Endothelial cell of umbilical vein (primary cell): ENCODE data around the gene MYO7B. TPM values are rescaled to one million over a fixed set of nuclear protein-coding genes. Genes with fewer than 3 reads are reported as not detected.

Experiments used
- BruUV-seq: library from RNA; stranded (reverse); fragments of 400-500 nt; replicated peaks from 2 replicates; lab custom pipeline; 2021; lab: Mats Ljungman, UMichigan
- CTCF ChIA-PET: fragments of 300-600, 350-600 bp; sonication (Branson Sonifier 250); formaldehyde crosslinking; loops from one replicate; lab custom pipeline; 2021; ENCODE audit warnings: antibody characterized with exemption, inconsistent platforms; lab: Charles Lee
- POLR2A ChIA-PET: fragments of 300-600, 350-600 bp; sonication (Branson Sonifier 250); formaldehyde crosslinking; loops from one replicate; lab custom pipeline; 2021; ENCODE audit warnings: antibody characterized with exemption, inconsistent platforms; lab: Charles Lee
- DNase-seq: peaks from one replicate; pipeline ENCODE4 v3.0.0-alpha.2; 2011; ENCODE audit warnings: low read depth, low spot score
- FAIRE-seq: peaks from 2 replicates; lab custom pipeline; 2011; peaks lifted over from hg19 to GRCh38; lab: Jason Lieb, UNC
- H2AFZ ChIP-seq: 2 replicates; pipeline ENCODE4 v1.6.0; 2012; ENCODE audit warnings: low read depth, low read length, control low read depth, inconsistent platforms
- H3K27ac ChIP-seq: 2 replicates; pipeline ENCODE4 v1.5.1; 2011; ENCODE audit warnings: low read depth, mild to moderate bottlenecking, control low read depth, low read length, moderate library complexity; ENCODE audit not compliant: insufficient read depth
- H3K27me3 ChIP-seq, 2 experiments: 2 replicates each; pipeline versions ENCODE4 v1.6.0 to v1.6.1; 2011; ENCODE audit warnings: low read length in 2 of 2, mixed read lengths in 1 of 2; ENCODE audit not compliant: control insufficient read depth in 2 of 2, insufficient read depth in 2 of 2
- H3K36me3 ChIP-seq, 2 experiments: 2 replicates in 1 of 2; 3 replicates in 1 of 2; pipeline ENCODE4 v1.5.1; 2011; ENCODE audit warnings: low read length in 2 of 2, mild to moderate bottlenecking in 1 of 2, moderate library complexity in 1 of 2; ENCODE audit not compliant: control insufficient read depth in 2 of 2, insufficient read depth in 2 of 2; ENCODE audit errors: extremely low read depth in 1 of 2
- H3K4me1 ChIP-seq: 3 replicates; pipeline ENCODE4 v1.5.1; 2011; ENCODE audit warnings: mild to moderate bottlenecking, low read length; ENCODE audit not compliant: control insufficient read depth, insufficient read depth; ENCODE audit errors: extremely low read depth
- H3K4me2 ChIP-seq: 2 replicates; pipeline ENCODE4 v1.6.1; 2011; ENCODE audit warnings: low read length, control low read depth, mixed read lengths; ENCODE audit not compliant: insufficient read depth
- H3K4me3 ChIP-seq, 3 experiments: fragments of 200-600 bp in 1 of 3; sonication (generic), shearing (Covaris generic) in 1 of 3; replicated peaks in 1 of 3; 2 replicates each; pipeline ENCODE4 v1.5.1; 2011 to 2016; ENCODE audit warnings: control low read depth in 3 of 3, low read length in 3 of 3, mild to moderate bottlenecking in 2 of 3, inconsistent platforms in 1 of 3, low read depth in 1 of 3, moderate library complexity in 1 of 3; ENCODE audit not compliant: insufficient read depth in 1 of 3
- H3K79me2 ChIP-seq: 2 replicates; pipeline ENCODE4 v1.6.0; 2012; ENCODE audit warnings: low read length, inconsistent platforms; ENCODE audit not compliant: control insufficient read depth, insufficient read depth
- H3K9ac ChIP-seq: replicated peaks from 2 replicates; pipeline ENCODE3; 2011; ENCODE audit warnings: low read length, control low read depth; ENCODE audit not compliant: insufficient read depth; ENCODE audit errors: extremely low read depth
- H3K9me1 ChIP-seq: replicated peaks from 3 replicates; pipeline ENCODE4 v1.6.0; 2011; ENCODE audit warnings: mild to moderate bottlenecking, low read length; ENCODE audit not compliant: control insufficient read depth, insufficient read depth; ENCODE audit errors: extremely low read depth
- H3K9me3 ChIP-seq: replicated peaks from 2 replicates; pipeline ENCODE4 v1.5.1; 2012; ENCODE audit warnings: low read length, inconsistent platforms; ENCODE audit not compliant: control insufficient read depth, insufficient read depth
- H4K20me1 ChIP-seq: replicated peaks from 2 replicates; pipeline ENCODE3; 2011; ENCODE audit warnings: mild to moderate bottlenecking, low read length; ENCODE audit not compliant: control insufficient read depth, insufficient read depth; ENCODE audit errors: extremely low read depth
- EZH2 ChIP-seq: IDR thresholded peaks from 2 replicates; pipeline ENCODE4 v1.6.1; 2012; ENCODE audit warnings: borderline replicate concordance, low read depth, mild to moderate bottlenecking, moderate library complexity, low read length, inconsistent platforms; ENCODE audit not compliant: severe bottlenecking
- FOS ChIP-seq: IDR thresholded peaks from 2 replicates; pipeline ENCODE4 v1.6.1; 2011; ENCODE audit warnings: mild to moderate bottlenecking, low read length, moderate library complexity, borderline replicate concordance; ENCODE audit not compliant: insufficient read depth
- GATA2 ChIP-seq: IDR thresholded peaks from 2 replicates; pipeline ENCODE4 v1.7.0; 2011; ENCODE audit warnings: low read depth, mild to moderate bottlenecking, moderate library complexity, mixed read lengths, low read length; ENCODE audit not compliant: insufficient read length, insufficient read depth
- JUN ChIP-seq: IDR thresholded peaks from 2 replicates; pipeline ENCODE4 v1.6.1; 2011; ENCODE audit warnings: borderline replicate concordance, low read depth; ENCODE audit not compliant: insufficient read length, insufficient read depth
- MYC ChIP-seq: IDR thresholded peaks from one replicate; pipeline ENCODE4 v1.6.1; 2011; ENCODE audit warnings: mild to moderate bottlenecking, low read depth, low read length
- POLR2A ChIP-seq: IDR thresholded peaks from 2 replicates; pipeline ENCODE4 v1.6.1; 2012; ENCODE audit warnings: low read depth, mild to moderate bottlenecking, control low read depth, low read length
- POLR2AphosphoS5 ChIP-seq: IDR thresholded peaks from 2 replicates; pipeline ENCODE4 v1.6.1; 2012; ENCODE audit warnings: low read depth, mild to moderate bottlenecking, control low read depth, low read length, moderate library complexity; ENCODE audit not compliant: insufficient read depth
- dilution Hi-C: fragments of 300-500 bp; cut with MboI; formaldehyde crosslinking; loops from one replicate; pipeline ENCODE4 v1.15.0; 2019; ENCODE audit warnings: low sequenced_read_pairs; ENCODE audit not compliant: extremely low pct_ligation_motif_present
- intact Hi-C: fragments of 100-400 bp; cut with micrococcal nuclease; formaldehyde crosslinking; loops from one replicate; pipeline ENCODE4 v1.10.0; 2022
- polyA plus RNA-seq, 4 experiments: library from polyadenylated mRNA; depleted of rRNA in 3 of 4; stranded (reverse) in 3 of 4; unstranded in 1 of 4; fragments of >200 nt; gene quantifications; 2 replicates each; pipeline versions ENCODE4 v1.2.1 to v1.2.3, GENCODE V29; 2011 to 2012; ENCODE audit warnings: missing spikeins in 1 of 4
- total RNA-seq: library from RNA; stranded (reverse); gene quantifications from 2 replicates; pipeline ENCODE4 v1.2.3, GENCODE V29; 2021
- TF ChIP-seq, protein P1 (sequence below), 2 donors: IDR thresholded peaks; 1 replicate in 1 of 2; 2 replicates in 1 of 2; pipeline ENCODE4 v1.5.1; 2011; ENCODE audit warnings: low read length in 2 of 2, mild to moderate bottlenecking in 2 of 2, moderate library complexity in 2 of 2, control low read depth in 1 of 2, inconsistent platforms in 1 of 2, low read depth in 1 of 2; ENCODE audit not compliant: insufficient read depth in 1 of 2; ENCODE audit errors: extremely low read depth in 1 of 2
- TF ChIP-seq, protein P2 (sequence below): IDR thresholded peaks from 2 replicates; pipeline ENCODE4 v1.6.1; 2011; ENCODE audit not compliant: insufficient read depth, insufficient read length

MYO7B gene
- total and polyA plus RNA-seq, 2 donors (not counting 3 experiments of a cell fraction or from before 2014, with no cell fraction given): 0.17 TPM; not detected in 1

DNA sequence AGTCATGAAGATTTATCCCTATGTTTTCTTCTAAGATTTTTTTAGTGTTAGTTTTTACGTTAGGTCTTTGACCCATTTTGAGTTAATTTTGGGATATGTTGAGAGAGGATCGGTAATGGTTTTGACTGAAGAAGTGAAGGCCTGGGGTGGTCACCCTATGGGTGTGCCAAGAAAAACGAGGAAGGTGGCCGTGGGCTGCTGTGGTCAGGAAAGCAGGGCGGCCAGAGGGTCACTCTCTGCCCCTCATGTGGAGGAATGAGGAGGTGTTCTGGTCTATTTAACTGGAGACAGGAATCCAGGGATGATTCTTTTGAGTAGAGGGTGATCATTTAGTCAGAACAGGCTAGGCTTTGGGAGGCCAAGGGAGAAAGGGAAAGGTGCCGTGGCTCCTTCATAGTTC lies 50.7 kb downstream of the MYO7B start:
- DNase-seq: no peak
- ChIA-PET CTCF (no interaction called here), POLR2A (no interaction called here)
- Histone ChIP-seq H3K4me3 (no peak overlapping the region), H3K9ac (no peak overlapping the region), H3K9me1 (no peaks in the 10 kb centered on the region), H4K20me1 (no peaks in the 10 kb centered on the region), H3K9me3 (no peaks in the 10 kb centered on the region), H3K4me1 (no peaks in the 10 kb centered on the region), H3K27ac (no peak overlapping the region), H3K36me3 (no peaks in the 10 kb centered on the region), H3K79me2 (no peaks in the 10 kb centered on the region), H3K27me3 (peaks cover 0 to 2% of the 10 kb centered on the region in 2 experiments), H2AFZ (no peak overlapping the region), H3K4me2 (no peak overlapping the region)
- no TSS peak for BruUV-seq
- intact Hi-C loops (no loop called here), dilution Hi-C loops (no loop called here)
- FAIRE-seq: no peak
- no peak for TF ChIP-seq MYC
- no peak for TF ChIP-seq FOS
- no peak for TF ChIP-seq JUN
- TF ChIP-seq POLR2AphosphoS5: no peak
- TF ChIP-seq EZH2: no peak
- TF ChIP-seq, protein P1, sequence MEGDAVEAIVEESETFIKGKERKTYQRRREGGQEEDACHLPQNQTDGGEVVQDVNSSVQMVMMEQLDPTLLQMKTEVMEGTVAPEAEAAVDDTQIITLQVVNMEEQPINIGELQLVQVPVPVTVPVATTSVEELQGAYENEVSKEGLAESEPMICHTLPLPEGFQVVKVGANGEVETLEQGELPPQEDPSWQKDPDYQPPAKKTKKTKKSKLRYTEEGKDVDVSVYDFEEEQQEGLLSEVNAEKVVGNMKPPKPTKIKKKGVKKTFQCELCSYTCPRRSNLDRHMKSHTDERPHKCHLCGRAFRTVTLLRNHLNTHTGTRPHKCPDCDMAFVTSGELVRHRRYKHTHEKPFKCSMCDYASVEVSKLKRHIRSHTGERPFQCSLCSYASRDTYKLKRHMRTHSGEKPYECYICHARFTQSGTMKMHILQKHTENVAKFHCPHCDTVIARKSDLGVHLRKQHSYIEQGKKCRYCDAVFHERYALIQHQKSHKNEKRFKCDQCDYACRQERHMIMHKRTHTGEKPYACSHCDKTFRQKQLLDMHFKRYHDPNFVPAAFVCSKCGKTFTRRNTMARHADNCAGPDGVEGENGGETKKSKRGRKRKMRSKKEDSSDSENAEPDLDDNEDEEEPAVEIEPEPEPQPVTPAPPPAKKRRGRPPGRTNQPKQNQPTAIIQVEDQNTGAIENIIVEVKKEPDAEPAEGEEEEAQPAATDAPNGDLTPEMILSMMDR (IDR thresholded peaks at IDR 0.05; ENCODE audit: extremely low read depth in 1 of 2, insufficient read depth in 1 of 2, low read depth in 1 of 2, low read length in 2 of 2): no peak
- no peak for TF ChIP-seq POLR2A
- no peak for TF ChIP-seq GATA2
- TF ChIP-seq, protein P2, sequence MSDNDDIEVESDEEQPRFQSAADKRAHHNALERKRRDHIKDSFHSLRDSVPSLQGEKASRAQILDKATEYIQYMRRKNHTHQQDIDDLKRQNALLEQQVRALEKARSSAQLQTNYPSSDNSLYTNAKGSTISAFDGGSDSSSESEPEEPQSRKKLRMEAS: no peak
